HepG2 (cell line): ENCODE results near the gene SAXO2. TPM values are rescaled to one million over a fixed set of nuclear protein-coding genes. Genes with fewer than 3 reads are reported as not detected.

ENCODE experiments used
- GTF2F1 ChIP-seq: fragments of 150-350 bp; IDR thresholded peaks from 2 replicates; pipeline ENCODE4 v1.6.1; 2014; ENCODE audit warnings: low read length
- PHF21A ChIP-seq: sonication (generic); formaldehyde crosslinking; IDR thresholded peaks from 2 replicates; pipeline ENCODE4 v1.5.0; 2020; ENCODE audit warnings: mild to moderate bottlenecking, missing genetic modification reagents
- RFX1 ChIP-seq: fragments of 450-650 bp; IDR thresholded peaks from 2 replicates; pipeline ENCODE4 v1.6.1; 2017
- TBP ChIP-seq: sonication (generic); formaldehyde crosslinking; IDR thresholded peaks from 2 replicates; pipeline ENCODE4 v1.5.0; 2020; ENCODE audit warnings: missing genetic modification reagents
- ZBTB40 ChIP-seq, 2 experiments: fragments of 450-650 bp in 1 of 2; sonication (generic) in 1 of 2; formaldehyde crosslinking in 1 of 2; IDR thresholded peaks; 2 replicates each; pipeline versions ENCODE4 v1.6.1 to v1.8.0; 2016 to 2022; ENCODE audit warnings: antibody characterized with exemption in 1 of 2, mild to moderate bottlenecking in 1 of 2, missing genetic modification reagents in 1 of 2
- ZFP36L1 ChIP-seq: sonication (generic); formaldehyde crosslinking; IDR thresholded peaks from 2 replicates; pipeline ENCODE4 v1.8.0; 2022; ENCODE audit warnings: mild to moderate bottlenecking, missing genetic modification reagents, moderate library complexity
- ZNF496 ChIP-seq: sonication (generic); formaldehyde crosslinking; IDR thresholded peaks from 2 replicates; pipeline ENCODE4 v1.8.1; 2023; ENCODE audit warnings: mild to moderate bottlenecking, moderate library complexity, missing genetic modification reagents; ENCODE audit not compliant: insufficient replicate concordance
- ZNF703 ChIP-seq: sonication (generic); formaldehyde crosslinking; IDR thresholded peaks from 2 replicates; pipeline ENCODE4 v1.5.1; 2020; ENCODE audit warnings: missing genetic modification reagents, mild to moderate bottlenecking, moderate library complexity, borderline replicate concordance
- polyA plus RNA-seq, 8 experiments: library from polyadenylated mRNA; depleted of rRNA in 3 of 8; stranded (reverse) in 7 of 8; unstranded in 1 of 8; fragments of >200 nt; fragmentation: Illumina TruSeq in 4 of 8; extraction: Trizol in 4 of 8; gene quantifications; 2 replicates each; pipeline versions ENCODE4 v1.2.1 to v1.2.3, GENCODE V29; 2011 to 2016; ENCODE audit warnings: low read depth in 4 of 8, missing spikeins in 1 of 8, mixed read lengths in 1 of 8; ENCODE audit not compliant: insufficient read depth in 1 of 8
- total RNA-seq, 5 experiments: library from RNA; depleted of rRNA; stranded (reverse); fragments of >200 nt; fragmentation: Illumina TruSeq; extraction: Trizol; gene quantifications; 2 replicates each; pipeline ENCODE4 v1.2.3, GENCODE V29; 2016; ENCODE audit warnings: low read depth in 1 of 5
- TF ChIP-seq, protein P1 (sequence below): sonication (generic); formaldehyde crosslinking; IDR thresholded peaks from 2 replicates; pipeline ENCODE4 v1.5.0; 2020; ENCODE audit warnings: missing genetic modification reagents
- TF ChIP-seq, protein P2 (sequence below): sonication (generic); formaldehyde crosslinking; IDR thresholded peaks from 2 replicates; pipeline ENCODE4 v1.4.0; 2020; ENCODE audit warnings: mild to moderate bottlenecking, missing genetic modification reagents
- TF ChIP-seq, protein P3 (sequence below): IDR thresholded peaks from 2 replicates; pipeline ENCODE4 v1.6.1; 2016; ENCODE audit warnings: missing compliant biosample characterization, missing genetic modification reagents, borderline replicate concordance

SAXO2 gene
- total and polyA plus RNA-seq, 2 of the 13 experiments (the other 11 are each of a cell fraction or from before 2014, with no cell fraction given): 0.01 to 1.5 TPM

DNA sequence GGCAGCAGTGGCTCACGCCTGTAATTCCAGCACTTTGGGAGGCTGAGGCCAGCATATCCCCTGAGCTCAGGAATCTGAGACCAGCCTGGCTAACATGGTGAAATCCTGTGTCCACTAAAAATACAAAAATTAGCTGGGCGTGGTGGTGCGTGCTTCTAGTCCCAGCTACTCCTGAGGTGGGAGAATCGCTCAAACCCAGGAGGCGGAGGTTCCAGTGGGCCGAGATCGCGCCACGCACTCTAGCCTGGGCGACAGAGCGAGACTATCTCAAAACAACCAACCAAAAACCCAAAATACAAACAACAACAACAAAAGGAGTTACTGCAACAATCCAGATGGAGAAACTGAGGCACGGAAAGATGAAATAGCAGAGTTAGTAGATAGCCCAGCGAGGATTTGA, 35.4 kb downstream of the SAXO2 start (continued):
- TF ChIP-seq ZBTB40 (IDR thresholded peaks at IDR 0.05) (no peak), ZBTB40 (CRISPR knock-in tag; IDR thresholded peaks at IDR 0.05) (no peak), GTF2F1 (no peak), RFX1 (no peak), TBP (CRISPR knock-in tag) (no peak), PHF21A (CRISPR knock-in tag) (no peak), ZNF703 (no peak), ZNF496 (CRISPR knock-in tag) (no peak), ZFP36L1 (no peak)
- TF ChIP-seq, protein P1, sequence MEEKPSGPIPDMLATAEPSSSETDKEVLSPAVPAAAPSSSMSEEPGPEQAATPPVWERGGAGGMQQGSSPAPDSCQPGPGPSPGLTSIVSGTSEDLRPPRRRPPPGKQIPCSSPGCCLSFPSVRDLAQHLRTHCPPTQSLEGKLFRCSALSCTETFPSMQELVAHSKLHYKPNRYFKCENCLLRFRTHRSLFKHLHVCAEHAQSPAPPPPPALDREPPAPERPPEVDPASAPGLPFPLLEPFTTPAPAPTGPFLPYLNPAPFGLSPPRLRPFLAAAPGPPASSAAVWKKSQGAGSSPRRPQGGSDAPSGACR (CRISPR knock-in tag): no peak
- TF ChIP-seq, protein P2, sequence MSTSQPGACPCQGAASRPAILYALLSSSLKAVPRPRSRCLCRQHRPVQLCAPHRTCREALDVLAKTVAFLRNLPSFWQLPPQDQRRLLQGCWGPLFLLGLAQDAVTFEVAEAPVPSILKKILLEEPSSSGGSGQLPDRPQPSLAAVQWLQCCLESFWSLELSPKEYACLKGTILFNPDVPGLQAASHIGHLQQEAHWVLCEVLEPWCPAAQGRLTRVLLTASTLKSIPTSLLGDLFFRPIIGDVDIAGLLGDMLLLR (CRISPR knock-in tag): no peak
- TF ChIP-seq, protein P3, sequence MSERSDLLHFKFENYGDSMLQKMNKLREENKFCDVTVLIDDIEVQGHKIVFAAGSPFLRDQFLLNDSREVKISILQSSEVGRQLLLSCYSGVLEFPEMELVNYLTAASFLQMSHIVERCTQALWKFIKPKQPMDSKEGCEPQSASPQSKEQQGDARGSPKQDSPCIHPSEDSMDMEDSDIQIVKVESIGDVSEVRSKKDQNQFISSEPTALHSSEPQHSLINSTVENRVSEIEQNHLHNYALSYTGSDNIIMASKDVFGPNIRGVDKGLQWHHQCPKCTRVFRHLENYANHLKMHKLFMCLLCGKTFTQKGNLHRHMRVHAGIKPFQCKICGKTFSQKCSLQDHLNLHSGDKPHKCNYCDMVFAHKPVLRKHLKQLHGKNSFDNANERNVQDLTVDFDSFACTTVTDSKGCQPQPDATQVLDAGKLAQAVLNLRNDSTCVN (CRISPR knock-in tag): no peak
